GM12878 (cell line): Measurements from ENCODE around the gene EHBP1. TPM values are rescaled to one million over a fixed set of nuclear protein-coding genes. Genes with fewer than 3 reads are reported as not detected.

ENCODE experiments used
- ATAC-seq: fragments of 200-7000 bp; cut with Tn5 transposase; 3 replicates; pipeline ENCODE4 v1.9.1; 2020; ENCODE audit warnings: mild to moderate bottlenecking, moderate library complexity
- BruUV-seq: library from RNA; stranded (reverse); fragments of 400-500 nt; replicated peaks from 2 replicates; lab custom pipeline; 2021; lab: Mats Ljungman, UMichigan
- CTCF ChIA-PET: fragments of 300-600 bp; sonication (Branson Sonifier 250); formaldehyde crosslinking; extraction: SDS; loops from one replicate; lab custom pipeline; 2021; ENCODE audit warnings: inconsistent platforms; lab: Yijun Ruan, JAX
- POLR2A ChIA-PET: fragments of 350-600 bp; formaldehyde crosslinking; extraction: SDS; loops from one replicate; lab custom pipeline; 2021; ENCODE audit warnings: inconsistent platforms; lab: Charles Lee
- RAD21 ChIA-PET: fragments of 300-600 bp; sonication (Branson Sonifier 250); formaldehyde crosslinking; loops from one replicate; lab custom pipeline; 2023; ENCODE audit warnings: antibody characterized with exemption; ENCODE audit not compliant: unreplicated experiment; lab: Charles Lee
- SMC1A ChIA-PET: fragments of 300-600 bp; sonication (Branson Sonifier 250); formaldehyde crosslinking; loops from one replicate; lab custom pipeline; 2023; ENCODE audit not compliant: unreplicated experiment, uncharacterized antibody; lab: Charles Lee
- DNase-seq: peaks from one replicate; pipeline ENCODE4 v3.0.0-alpha.2; 2011; ENCODE audit warnings: low read depth, low spot score
- FAIRE-seq: peaks from 3 replicates; lab custom pipeline; 2011; peaks lifted over from hg19 to GRCh38; lab: Jason Lieb, UNC
- H2AFZ ChIP-seq: 2 replicates; pipeline ENCODE4 v1.6.0; 2011; ENCODE audit warnings: low read depth, low read length, control low read depth; ENCODE audit not compliant: control insufficient read depth
- H3K27ac ChIP-seq: 2 replicates; pipeline ENCODE4 v1.5.1; 2011; ENCODE audit warnings: control low read depth; ENCODE audit not compliant: control insufficient read depth, insufficient read depth
- H3K27me3 ChIP-seq, 2 experiments: replicated peaks in 1 of 2; 2 replicates each; pipeline versions ENCODE4 v1.6.0 to v1.6.1; 2011; ENCODE audit warnings: low read length in 1 of 2; ENCODE audit not compliant: control insufficient read depth in 2 of 2, insufficient read depth in 2 of 2
- H3K36me3 ChIP-seq, 2 experiments: 2 replicates each; pipeline ENCODE4 v1.5.1; 2011; ENCODE audit warnings: low read length in 1 of 2; ENCODE audit not compliant: control insufficient read depth in 2 of 2, insufficient read depth in 2 of 2
- H3K4me1 ChIP-seq: 2 replicates; pipeline ENCODE4 v1.6.1; 2011; ENCODE audit warnings: mild to moderate bottlenecking, low read length, moderate library complexity, mixed read lengths; ENCODE audit not compliant: control insufficient read depth, insufficient read depth
- H3K4me2 ChIP-seq: 2 replicates; pipeline ENCODE4 v1.6.0; 2011; ENCODE audit warnings: control low read depth; ENCODE audit not compliant: control insufficient read depth, insufficient read depth
- H3K4me3 ChIP-seq: fragments of 200-600 bp; sonication (generic); 2 replicates; pipeline ENCODE4 v1.5.1; 2016
- H3K79me2 ChIP-seq: 2 replicates; pipeline ENCODE4 v1.6.0; 2011; ENCODE audit warnings: low read length; ENCODE audit not compliant: control insufficient read depth, insufficient read depth
- H3K9ac ChIP-seq: 2 replicates; pipeline ENCODE4 v1.8.0; 2011; ENCODE audit warnings: low read length, control low read depth, mixed read lengths; ENCODE audit not compliant: control insufficient read depth, insufficient read depth
- H3K9me3 ChIP-seq: replicated peaks from 3 replicates; pipeline ENCODE4 v1.5.1; 2011; ENCODE audit warnings: mild to moderate bottlenecking, low read length; ENCODE audit not compliant: control insufficient read depth, insufficient read depth
- H4K20me1 ChIP-seq: 2 replicates; pipeline ENCODE4 v1.6.0; 2011; ENCODE audit not compliant: control insufficient read depth, insufficient read depth
- CUX1 ChIP-seq: IDR thresholded peaks from 2 replicates; pipeline ENCODE4 v1.6.1; 2012; ENCODE audit warnings: improper control_type of control experiment, low read depth, low read length; ENCODE audit not compliant: insufficient replicate concordance
- E2F4 ChIP-seq: IDR thresholded peaks from 2 replicates; pipeline ENCODE4 v1.6.1; 2012; ENCODE audit warnings: low read depth, low read length, improper control_type of control experiment
- EGR1 ChIP-seq, 2 experiments: IDR thresholded peaks; 1 replicate in 1 of 2; 2 replicates in 1 of 2; pipeline ENCODE4 v1.6.1; 2011 to 2012; ENCODE audit warnings: low read depth in 2 of 2, low read length in 2 of 2, borderline replicate concordance in 1 of 2, mild to moderate bottlenecking in 1 of 2, moderate library complexity in 1 of 2
- FOXM1 ChIP-seq: IDR thresholded peaks from 2 replicates; pipeline ENCODE4 v1.6.1; 2012; ENCODE audit warnings: low read depth, mild to moderate bottlenecking, inconsistent platforms, low read length, moderate library complexity
- HCFC1 ChIP-seq: fragments of 150-350 bp; IDR thresholded peaks from 2 replicates; pipeline ENCODE4 v1.6.1; 2014; ENCODE audit warnings: low read length
- HSF1 ChIP-seq: fragments of 150-350 bp; IDR thresholded peaks from 2 replicates; pipeline ENCODE4 v1.6.1; 2014; ENCODE audit warnings: mild to moderate bottlenecking, low read depth, low read length
- JUNB ChIP-seq: IDR thresholded peaks from 2 replicates; pipeline ENCODE4 v1.6.1; 2016; ENCODE audit warnings: antibody characterized with exemption, mild to moderate bottlenecking
- KDM1A ChIP-seq: fragments of 200-600 bp; sonication (generic); IDR thresholded peaks from 2 replicates; pipeline ENCODE4 v1.6.1; 2016; ENCODE audit warnings: borderline replicate concordance
- NKRF ChIP-seq: fragments of 450-650 bp; conservative IDR thresholded peaks from 2 replicates; pipeline ENCODE4 v1.6.1; 2017; ENCODE audit warnings: mild to moderate bottlenecking, moderate library complexity
- RFX5 ChIP-seq: IDR thresholded peaks from 2 replicates; pipeline ENCODE4 v1.6.1; 2011; ENCODE audit warnings: low read depth, low read length, improper control_type of control experiment
- SREBF1 ChIP-seq: IDR thresholded peaks from 2 replicates; pipeline ENCODE4 v1.6.1; 2012; ENCODE audit warnings: mild to moderate bottlenecking, low read length
- YY1 ChIP-seq: IDR thresholded peaks from 2 replicates; pipeline ENCODE4 v1.6.1; 2011; ENCODE audit warnings: low read depth, mild to moderate bottlenecking, low read length
- ZNF207 ChIP-seq: fragments of 450-650 bp; IDR thresholded peaks from 2 replicates; pipeline ENCODE4 v1.6.1; 2014; ENCODE audit warnings: antibody characterized with exemption, mild to moderate bottlenecking, borderline replicate concordance
- ZNF622 ChIP-seq: fragments of 450-650 bp; IDR thresholded peaks from 2 replicates; pipeline ENCODE4 v1.6.1; 2017; ENCODE audit warnings: mild to moderate bottlenecking, inconsistent platforms
- WGBS: methylation state at CpG from one replicate; pipeline ENCODE4 v1.1.6; 2016; ENCODE audit warnings: low lambda C conversion rate; ENCODE audit not compliant: insufficient replicate concordance, insufficient coverage; ENCODE audit errors: missing lambda C conversion rate; 5-methylcytosine and 5-hydroxymethylcytosine counted together
- in situ Hi-C: fragments of 300-500 bp; cut with MboI; formaldehyde crosslinking; loops from 9 replicates; pipeline ENCODE4 v1.14.3; 2018; ENCODE audit warnings: mixed read lengths
- intact Hi-C: fragments of 100-400 bp; cut with micrococcal nuclease; formaldehyde crosslinking; loops from one replicate; pipeline ENCODE4 v1.14.2; 2022; ENCODE audit not compliant: unreplicated experiment
- polyA plus RNA-seq, 11 experiments: library from polyadenylated mRNA; depleted of rRNA in 4 of 11; unstranded in 6 of 11; stranded (reverse) in 5 of 11; fragments of >200 nt; fragmentation: Nextera tagmentation in 4 of 11; fragmentation: Illumina TruSeq in 1 of 11; extraction: Ambion mirVana in 4 of 11; extraction: Trizol in 1 of 11; gene quantifications; 1 replicate in 1 of 11; 2 replicates in 10 of 11; pipeline versions ENCODE4 v1.2.1 to v1.2.3, GENCODE V29; 2011 to 2016; ENCODE audit warnings: inconsistent platforms in 2 of 11, missing spikeins in 2 of 11, low read depth in 1 of 11
- total RNA-seq, 4 experiments: library from RNA; depleted of rRNA in 3 of 4; stranded (reverse); fragments of >200 nt in 3 of 4; fragmentation: Illumina TruSeq in 1 of 4; extraction: Trizol in 1 of 4; gene quantifications; 2 replicates each; pipeline versions ENCODE4 v1.2.1 to v1.2.3, GENCODE V29; 2013 to 2021

EHBP1 gene
- total and polyA plus RNA-seq, 10 of the 15 experiments (the other 5 are each of a cell fraction or from before 2014, with no cell fraction given): 5.7 to 26.1 (median 13.6) TPM

GRCh38 chr2:62938126-62938525 lies 232.6 kb downstream of the EHBP1 start:
- FAIRE-seq (no peak), ATAC-seq (no peak)
- intact Hi-C loops: no loop called here
- H3K4me3 ChIP-seq: no peak overlapping the region
- no peak overlapping the region for H3K4me2 ChIP-seq
- WGBS: 100% methylated on average over 1 of the region's 1 CpG
- H3K9me3 ChIP-seq: no peaks in the 10 kb centered on the region
- ChIA-PET POLR2A (no interaction called here), RAD21 (no interaction called here), CTCF (interaction anchor here (0.7 kb wide), 1 partner anchor 106 kb away, joined by 3 read pairs; no protein-coding TSS in a partner anchor), SMC1A (interaction anchor here (1.4 to 1.6 kb wide), 2 partner anchors 18 to 480 kb away, joined by 3 to 4 read pairs; no protein-coding TSS in a partner anchor)
- no TSS peak for BruUV-seq
- no peaks in the 10 kb centered on the region for H3K4me1 ChIP-seq
- no peaks in the 10 kb centered on the region for H3K36me3 ChIP-seq
- no peaks in the 10 kb centered on the region for H4K20me1 ChIP-seq
- H3K79me2 ChIP-seq: no peaks in the 10 kb centered on the region
- in situ Hi-C loops: no loop called here
- no peak overlapping the region for H2AFZ ChIP-seq
- TF ChIP-seq KDM1A (no peak), ZNF207 (no peak), JUNB (no peak), YY1 (no peak), E2F4 (no peak), SREBF1 (no peak), NKRF (no peak), FOXM1 (no peak), RFX5 (no peak), HCFC1 (no peak), ZNF622 (no peak), EGR1 (IDR thresholded peaks at IDR 0.05; ENCODE audit: borderline replicate concordance in 1 of 2, low read depth in 2 of 2, low read length in 2 of 2) (no peak), CUX1 (no peak), HSF1 (no peak)
- TF ChIP-seq, all 136 proteins: peak for 0
- H3K27me3 ChIP-seq: no peaks in the 10 kb centered on the region
- no peak overlapping the region for H3K9ac ChIP-seq
- DNase-seq: no peak
- no peak overlapping the region for H3K27ac ChIP-seq
